Trophoblast cell (in vitro differentiated cells and primary cell): ENCODE data around the gene FERMT1.

Experiments used
- DNase-seq, 2 donors: peaks; one replicate each; pipeline ENCODE4 v3.0.0-alpha.2; 2016
- H2AFZ ChIP-seq: 2 replicates; pipeline ENCODE4 v1.6.1; 2013; ENCODE audit warnings: low read length, moderate library complexity, mild to moderate bottlenecking; ENCODE audit not compliant: insufficient read depth, poor library complexity
- H2AK5ac ChIP-seq: 2 replicates; pipeline ENCODE4 v1.6.1; 2013; ENCODE audit warnings: mild to moderate bottlenecking, low read length
- H2BK120ac ChIP-seq: 2 replicates; pipeline ENCODE4 v1.6.1; 2013; ENCODE audit warnings: low read length, mild to moderate bottlenecking, moderate library complexity; ENCODE audit not compliant: insufficient read depth, poor library complexity
- H2BK12ac ChIP-seq: 2 replicates; pipeline ENCODE4 v1.6.1; 2013; ENCODE audit warnings: mild to moderate bottlenecking, low read length, moderate library complexity
- H2BK5ac ChIP-seq: 2 replicates; pipeline ENCODE4 v1.6.1; 2013; ENCODE audit warnings: low read length, low read depth, moderate library complexity, mild to moderate bottlenecking; ENCODE audit not compliant: poor library complexity
- H3K14ac ChIP-seq: 2 replicates; pipeline ENCODE4 v1.6.1; 2013; ENCODE audit warnings: mild to moderate bottlenecking, low read length
- H3K18ac ChIP-seq: 2 replicates; pipeline ENCODE4 v1.6.1; 2013; ENCODE audit warnings: mild to moderate bottlenecking, low read length
- H3K23ac ChIP-seq: 2 replicates; pipeline ENCODE4 v1.6.1; 2013; ENCODE audit warnings: low read length
- H3K27ac ChIP-seq: 2 replicates; pipeline ENCODE4 v1.5.1; 2013; ENCODE audit warnings: low read depth, mild to moderate bottlenecking, inconsistent platforms, low read length, moderate library complexity
- H3K27me3 ChIP-seq: 2 replicates; pipeline ENCODE4 v1.6.1; 2013; ENCODE audit warnings: inconsistent platforms, mild to moderate bottlenecking, low read length, moderate library complexity; ENCODE audit not compliant: insufficient read depth
- H3K36me3 ChIP-seq, 2 experiments: 1 replicate in 1 of 2; 2 replicates in 1 of 2; pipeline ENCODE4 v1.6.1; 2013; ENCODE audit warnings: low read length in 2 of 2, mild to moderate bottlenecking in 2 of 2, moderate library complexity in 1 of 2; ENCODE audit not compliant: insufficient read depth in 2 of 2, control insufficient read depth in 1 of 2
- H3K4ac ChIP-seq: 2 replicates; pipeline ENCODE4 v1.6.1; 2013; ENCODE audit warnings: low read depth, mild to moderate bottlenecking, low read length, moderate library complexity
- H3K4me1 ChIP-seq, 2 experiments: 1 replicate in 1 of 2; 2 replicates in 1 of 2; pipeline ENCODE4 v1.6.1; 2013; ENCODE audit warnings: low read length in 2 of 2, mild to moderate bottlenecking in 2 of 2, moderate library complexity in 1 of 2; ENCODE audit not compliant: insufficient read depth in 2 of 2, control insufficient read depth in 1 of 2
- H3K4me2 ChIP-seq: 2 replicates; pipeline ENCODE4 v1.6.1; 2013; ENCODE audit warnings: inconsistent platforms, mild to moderate bottlenecking, low read length, moderate library complexity
- H3K4me3 ChIP-seq: 2 replicates; pipeline ENCODE4 v1.5.1; 2013; ENCODE audit warnings: mild to moderate bottlenecking, low read depth, low read length, inconsistent platforms
- H3K79me1 ChIP-seq: one replicate; pipeline ENCODE4 v1.6.1; 2013; ENCODE audit warnings: low read length
- H3K79me2 ChIP-seq: 2 replicates; pipeline ENCODE4 v1.6.1; 2013; ENCODE audit warnings: low read length, mild to moderate bottlenecking; ENCODE audit not compliant: control insufficient read depth, insufficient read depth, poor library complexity
- H3K9ac ChIP-seq: 2 replicates; pipeline ENCODE4 v1.6.1; 2013; ENCODE audit warnings: mild to moderate bottlenecking, low read length
- H3K9me3 ChIP-seq: 2 replicates; pipeline ENCODE4 v1.6.1; 2013; ENCODE audit warnings: low read depth, mild to moderate bottlenecking, control low read depth, inconsistent platforms, low read length; ENCODE audit not compliant: insufficient read depth
- H4K12ac ChIP-seq: 2 replicates; pipeline ENCODE4 v1.6.1; 2013; ENCODE audit warnings: low read depth, mild to moderate bottlenecking, low read length, moderate library complexity
- H4K8ac ChIP-seq: 2 replicates; pipeline ENCODE4 v1.6.1; 2013; ENCODE audit warnings: low read depth, mild to moderate bottlenecking, low read length, moderate library complexity
- H4K91ac ChIP-seq: one replicate; pipeline ENCODE4 v1.6.1; 2013; ENCODE audit warnings: low read depth, mild to moderate bottlenecking, low read length, moderate library complexity
- WGBS: extraction: QIAGEN DNeasy Blood & Tissue Kit; methylation state at CpG from one replicate; pipeline ENCODE4 v1.1.7; 2013; ENCODE audit warnings: missing lambda C conversion rate; ENCODE audit not compliant: insufficient read length, insufficient coverage; ENCODE audit errors: extremely low coverage; 5-methylcytosine and 5-hydroxymethylcytosine counted together

The FERMT1 gene

GRCh38 chr20:6028818-6029217 lies 94.0 kb downstream of the FERMT1 start:
- Histone ChIP-seq H2BK12ac (no peak overlapping the region), H3K4me2 (no peak overlapping the region), H4K91ac (no peak overlapping the region), H3K36me3 (peaks cover 7 to 16% of the 10 kb centered on the region in 2 experiments), H3K9ac (no peak overlapping the region), H2BK5ac (no peak overlapping the region), H3K23ac (no peak overlapping the region), H3K14ac (no peak overlapping the region), H2AK5ac (no peak overlapping the region), H3K27ac (no peak overlapping the region), H3K9me3 (no peaks in the 10 kb centered on the region), H3K79me2 (no peaks in the 10 kb centered on the region), H3K27me3 (no peaks in the 10 kb centered on the region), H4K8ac (no peak overlapping the region), H3K18ac (no peak overlapping the region), H2AFZ (no peak overlapping the region), H2BK120ac (no peak overlapping the region), H3K79me1 (no peaks in the 10 kb centered on the region), H3K4me1 (no peaks in the 10 kb centered on the region), H3K4me3 (no peak overlapping the region), H3K4ac (no peak overlapping the region), H4K12ac (no peak overlapping the region)
- DNase-seq: no peak

- no CpG with 5 or more reads among the region's 3 CpGs for WGBS
- Histone ChIP-seq H2BK120ac (no peak overlapping the region), H3K27me3 (no peaks in the 10 kb centered on the region), H3K4me1 (no peaks in the 10 kb centered on the region), H2AFZ (no peak overlapping the region), H4K12ac (no peak overlapping the region), H3K27ac (no peak overlapping the region), H3K4ac (no peak overlapping the region), H3K79me2 (no peaks in the 10 kb centered on the region), H3K79me1 (no peaks in the 10 kb centered on the region), H4K91ac (no peak overlapping the region), H3K23ac (no peak overlapping the region), H3K4me3 (no peak overlapping the region), H3K36me3 (peaks cover 8 to 14% of the 10 kb centered on the region in 2 experiments), H3K14ac (no peak overlapping the region), H3K18ac (no peak overlapping the region), H2AK5ac (no peak overlapping the region), H3K9me3 (no peaks in the 10 kb centered on the region), H3K4me2 (no peak overlapping the region), H3K9ac (no peak overlapping the region), H4K8ac (no peak overlapping the region), H2BK12ac (no peak overlapping the region), H2BK5ac (no peak overlapping the region)
- DNase-seq: no peak
Observed at GRCh38 chr20:6026051-6026450, 96.8 kb downstream of the FERMT1 start.
